MM.1S (cell line): Measurements from ENCODE around the gene CD248.

Experiments used
- EZH2 ChIP-seq: fragments of 300-600 bp; sonication (generic); optimal IDR thresholded peaks from 2 replicates; pipeline ENCODE3; 2017; ENCODE audit warnings: low read depth, mild to moderate bottlenecking, antibody characterized with exemption, low read length, mixed read lengths
- EZH2phosphoT487 ChIP-seq: fragments of 300-600 bp; sonication (generic); IDR thresholded peaks from 2 replicates; pipeline ENCODE4 v1.6.1; 2018; ENCODE audit warnings: antibody characterized with exemption, low read length
- TF ChIP-seq, protein P1 (sequence below): fragments of 300-600 bp; sonication (generic); IDR thresholded peaks from 2 replicates; pipeline ENCODE4 v1.5.1; 2016; ENCODE audit warnings: antibody characterized with exemption, low read length, mixed read lengths

- TF ChIP-seq, protein P1, sequence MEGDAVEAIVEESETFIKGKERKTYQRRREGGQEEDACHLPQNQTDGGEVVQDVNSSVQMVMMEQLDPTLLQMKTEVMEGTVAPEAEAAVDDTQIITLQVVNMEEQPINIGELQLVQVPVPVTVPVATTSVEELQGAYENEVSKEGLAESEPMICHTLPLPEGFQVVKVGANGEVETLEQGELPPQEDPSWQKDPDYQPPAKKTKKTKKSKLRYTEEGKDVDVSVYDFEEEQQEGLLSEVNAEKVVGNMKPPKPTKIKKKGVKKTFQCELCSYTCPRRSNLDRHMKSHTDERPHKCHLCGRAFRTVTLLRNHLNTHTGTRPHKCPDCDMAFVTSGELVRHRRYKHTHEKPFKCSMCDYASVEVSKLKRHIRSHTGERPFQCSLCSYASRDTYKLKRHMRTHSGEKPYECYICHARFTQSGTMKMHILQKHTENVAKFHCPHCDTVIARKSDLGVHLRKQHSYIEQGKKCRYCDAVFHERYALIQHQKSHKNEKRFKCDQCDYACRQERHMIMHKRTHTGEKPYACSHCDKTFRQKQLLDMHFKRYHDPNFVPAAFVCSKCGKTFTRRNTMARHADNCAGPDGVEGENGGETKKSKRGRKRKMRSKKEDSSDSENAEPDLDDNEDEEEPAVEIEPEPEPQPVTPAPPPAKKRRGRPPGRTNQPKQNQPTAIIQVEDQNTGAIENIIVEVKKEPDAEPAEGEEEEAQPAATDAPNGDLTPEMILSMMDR = no peak
- TF ChIP-seq EZH2phosphoT487 = no peak
- TF ChIP-seq EZH2 = no peak
Measured at GRCh38 chr11:66341502-66342126, 24.8 kb upstream of the CD248 start.
